Karpas-422 (cell line): ENCODE results near the gene STH. TPM values are rescaled to one million over a fixed set of nuclear protein-coding genes. Genes with fewer than 3 reads are reported as not detected.

Experiments
- DNase-seq: peaks from one replicate; pipeline ENCODE4 v3.0.0-alpha.2; 2015
- H2AFZ ChIP-seq: fragments of 200-600 bp; sonication (generic); 2 replicates; pipeline ENCODE4 v1.6.1; 2014; ENCODE audit warnings: antibody characterized with exemption, low read length, mixed read lengths
- H3K27ac ChIP-seq: fragments of 200-600 bp; sonication (generic); 2 replicates; pipeline ENCODE4 v1.5.1; 2014; ENCODE audit warnings: mild to moderate bottlenecking, low read length, moderate library complexity
- H3K27me3 ChIP-seq: fragments of 200-600 bp; sonication (generic); 2 replicates; pipeline ENCODE4 v1.6.1; 2014; ENCODE audit warnings: low read length, mixed read lengths
- H3K36me3 ChIP-seq: fragments of 200-600 bp; sonication (generic); 2 replicates; pipeline ENCODE4 v1.6.1; 2014; ENCODE audit warnings: low read length, mixed read lengths; ENCODE audit not compliant: insufficient read depth
- H3K4me1 ChIP-seq: fragments of 200-600 bp; sonication (generic); 2 replicates; pipeline ENCODE4 v1.6.1; 2014; ENCODE audit warnings: mild to moderate bottlenecking, low read length, mixed read lengths
- H3K4me2 ChIP-seq: fragments of 200-600 bp; sonication (generic); 2 replicates; pipeline ENCODE4 v1.6.1; 2014; ENCODE audit warnings: low read length, low read depth, mild to moderate bottlenecking; ENCODE audit not compliant: poor library complexity, severe bottlenecking
- H3K4me3 ChIP-seq: fragments of 200-600 bp; sonication (generic); 2 replicates; pipeline ENCODE4 v1.5.1; 2014; ENCODE audit warnings: mild to moderate bottlenecking, antibody characterized with exemption, low read length, mixed read lengths
- H3K79me2 ChIP-seq: fragments of 200-600 bp; sonication (generic); 2 replicates; pipeline ENCODE4 v1.6.1; 2014; ENCODE audit warnings: mild to moderate bottlenecking, low read length, mixed read lengths
- H3K9ac ChIP-seq: fragments of 200-600 bp; sonication (generic); 2 replicates; pipeline ENCODE4 v1.6.0; 2014; ENCODE audit warnings: low read length
- H3K9me2 ChIP-seq: fragments of 200-600 bp; sonication (generic), shearing (Covaris generic); replicated peaks from 2 replicates; pipeline ENCODE4 v1.6.0; 2014; ENCODE audit warnings: mild to moderate bottlenecking, low read length, moderate library complexity; ENCODE audit not compliant: insufficient read depth
- H3K9me3 ChIP-seq: fragments of 300-700, 200-600 bp; sonication (generic); 2 replicates; pipeline ENCODE4 v1.6.1; 2014; ENCODE audit warnings: low read length, mixed read lengths
- H4K20me1 ChIP-seq: fragments of 200-600 bp; sonication (generic); 2 replicates; pipeline ENCODE4 v1.6.1; 2014; ENCODE audit warnings: mild to moderate bottlenecking, antibody characterized with exemption, low read length, low read depth; ENCODE audit not compliant: insufficient read depth
- total RNA-seq: library from RNA; depleted of rRNA; stranded (reverse); fragments of >200 nt; shearing (Covaris generic); gene quantifications from 2 replicates; pipeline ENCODE4 v1.2.3, GENCODE V29; 2014; ENCODE audit warnings: low replicate concordance; rRNA removed

STH gene, protein sequence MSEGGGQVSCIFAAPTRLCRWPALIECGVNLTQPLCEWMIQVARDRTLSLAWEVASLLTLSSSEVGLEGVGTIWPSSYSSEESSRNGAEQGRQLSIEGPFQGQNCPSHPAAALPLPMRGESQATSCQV
- not detected in 2 replicates for total RNA-seq

GRCh38 chr17:45998987-45999899 lies at the start of gene STH:
Gene STH, plus strand, starts transcription at chr17:45999250. Its CDS starts 30 bp downstream, at chr17:45999280.
- Histone ChIP-seq H3K9me3 (no peaks in the 10 kb centered on the region), H3K36me3 (no peaks in the 10 kb centered on the region), H3K9me2 (no peaks in the 10 kb centered on the region), H3K9ac (no peak within 1 kb of the TSS), H3K27ac (no peak within 1 kb of the TSS), H4K20me1 (no peaks in the 10 kb centered on the region), H3K4me2 (no peak within 1 kb of the TSS), H3K79me2 (no peaks in the 10 kb centered on the region), H3K4me1 (peaks cover 12% of the 10 kb centered on the region), H2AFZ (no peak within 1 kb of the TSS), H3K27me3 (no peaks in the 10 kb centered on the region), H3K4me3 (no peak within 1 kb of the TSS)
- no peak for DNase-seq

- H3K27ac ChIP-seq, result no peak overlapping the region
- peaks cover 9% of the 10 kb centered on the region for H3K4me1 ChIP-seq
- H3K4me3 ChIP-seq, result no peak overlapping the region
- H3K79me2 ChIP-seq, result no peaks in the 10 kb centered on the region
- H3K4me2 ChIP-seq, result no peak overlapping the region
- H3K9ac ChIP-seq, result no peak overlapping the region
- 0 out of 2 replicates have a peak, but pooled peaks cover 3% of the 10 kb centered on the region for H3K27me3 ChIP-seq
- H3K9me2 ChIP-seq, result no peaks in the 10 kb centered on the region
- no peak overlapping the region for H2AFZ ChIP-seq
- no peak for DNase-seq
- H3K9me3 ChIP-seq, result no peaks in the 10 kb centered on the region
- H4K20me1 ChIP-seq, result no peaks in the 10 kb centered on the region
- no peaks in the 10 kb centered on the region for H3K36me3 ChIP-seq
Observed at GRCh38 chr17:45949755-45950320, 49.2 kb upstream of the STH start.

DNA sequence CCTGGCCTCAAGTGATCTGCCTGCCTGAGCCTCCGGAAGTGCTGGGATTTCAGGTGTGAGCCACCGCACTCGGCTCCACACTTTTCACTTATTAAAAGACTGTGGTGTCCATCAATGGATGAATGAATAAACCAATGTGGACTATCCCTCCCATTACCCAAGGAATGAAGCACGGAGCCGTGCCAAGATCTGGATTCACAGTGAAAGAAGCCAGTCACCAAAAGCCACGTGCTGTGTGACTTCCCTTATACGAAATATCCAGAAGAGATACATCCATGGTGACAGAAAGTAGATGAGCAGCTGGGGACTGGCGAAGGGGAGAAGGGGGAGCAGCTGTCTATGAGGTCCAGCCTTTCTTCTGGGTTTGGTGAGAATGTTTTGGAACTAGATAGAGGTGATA lies 48.2 kb upstream of the STH start:
- H3K9ac ChIP-seq, result no peak overlapping the region
- no peaks in the 10 kb centered on the region for H3K9me3 ChIP-seq
- H4K20me1 ChIP-seq, result no peaks in the 10 kb centered on the region
- H3K4me2 ChIP-seq, result no peak overlapping the region
- 0 out of 2 replicates have a peak, but pooled peaks cover 3% of the 10 kb centered on the region for H3K27me3 ChIP-seq
- H3K27ac ChIP-seq, result no peak overlapping the region
- no peak overlapping the region for H2AFZ ChIP-seq
- DNase-seq, result no peak
- H3K4me3 ChIP-seq, result no peak overlapping the region
- H3K4me1 ChIP-seq, result peaks cover 9% of the 10 kb centered on the region
- no peaks in the 10 kb centered on the region for H3K79me2 ChIP-seq
- H3K36me3 ChIP-seq, result no peaks in the 10 kb centered on the region
- no peaks in the 10 kb centered on the region for H3K9me2 ChIP-seq

GRCh38 chr17:45951403-45951802 lies 47.6 kb upstream of the STH start:
- no peak overlapping the region for H3K9ac ChIP-seq
- no peaks in the 10 kb centered on the region for H4K20me1 ChIP-seq
- H3K27me3 ChIP-seq, result 0 out of 2 replicates have a peak, but pooled peaks cover 3% of the 10 kb centered on the region
- DNase-seq, result no peak
- H3K27ac ChIP-seq, result no peak overlapping the region
- no peak overlapping the region for H3K4me2 ChIP-seq
- no peak overlapping the region for H2AFZ ChIP-seq
- H3K9me2 ChIP-seq, result no peaks in the 10 kb centered on the region
- H3K36me3 ChIP-seq, result no peaks in the 10 kb centered on the region
- H3K4me1 ChIP-seq, result peaks cover 9% of the 10 kb centered on the region
- no peak overlapping the region for H3K4me3 ChIP-seq
- H3K79me2 ChIP-seq, result no peaks in the 10 kb centered on the region
- H3K9me3 ChIP-seq, result no peaks in the 10 kb centered on the region

GRCh38 chr17:45951941-45952340 lies 47.1 kb upstream of the STH start:
- Histone ChIP-seq H3K4me2 (no peak overlapping the region), H3K79me2 (no peaks in the 10 kb centered on the region), H2AFZ (no peak overlapping the region), H3K9ac (no peak overlapping the region), H3K9me2 (no peaks in the 10 kb centered on the region), H3K27ac (no peak overlapping the region), H3K36me3 (no peaks in the 10 kb centered on the region), H3K9me3 (no peaks in the 10 kb centered on the region), H3K4me3 (no peak overlapping the region), H4K20me1 (no peaks in the 10 kb centered on the region), H3K27me3 (0 out of 2 replicates have a peak, but pooled peaks cover 3% of the 10 kb centered on the region), H3K4me1 (peaks cover 9% of the 10 kb centered on the region)
- DNase-seq, result no peak

- DNase-seq, result no peak
- no peak overlapping the region for H2AFZ ChIP-seq
- no peak overlapping the region for H3K4me3 ChIP-seq
- H3K27me3 ChIP-seq, result 0 out of 2 replicates have a peak, but pooled peaks cover 3% of the 10 kb centered on the region
- H3K9me2 ChIP-seq, result no peaks in the 10 kb centered on the region
- no peak overlapping the region for H3K4me2 ChIP-seq
- H3K9ac ChIP-seq, result no peak overlapping the region
- no peaks in the 10 kb centered on the region for H3K9me3 ChIP-seq
- H3K79me2 ChIP-seq, result no peaks in the 10 kb centered on the region
- peaks cover 9% of the 10 kb centered on the region for H3K4me1 ChIP-seq
- no peak overlapping the region for H3K27ac ChIP-seq
- no peaks in the 10 kb centered on the region for H3K36me3 ChIP-seq
- H4K20me1 ChIP-seq, result no peaks in the 10 kb centered on the region
Observed at GRCh38 chr17:45952814-45953320, 46.2 kb upstream of the STH start.

DNA sequence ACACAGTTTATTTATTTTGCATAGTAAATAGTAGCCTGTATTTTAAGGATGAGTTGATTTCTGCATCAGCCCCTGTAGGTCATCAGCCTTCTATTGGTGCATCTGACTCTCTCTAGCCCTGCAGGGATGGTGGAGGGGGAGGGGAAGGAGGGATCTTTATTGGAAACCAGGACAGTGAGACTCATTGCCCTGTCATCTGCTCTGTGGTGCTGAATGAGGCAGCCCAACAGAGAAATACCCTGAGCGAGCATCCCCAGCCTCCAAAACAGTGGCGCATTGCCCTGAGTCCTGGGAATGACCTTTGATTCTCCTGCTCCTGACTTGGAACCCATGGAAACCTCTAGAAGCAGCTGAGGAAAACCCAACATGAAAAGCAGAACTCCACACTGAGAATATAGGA lies 45.5 kb upstream of the STH start:
- DNase-seq, result no peak
- peaks cover 8% of the 10 kb centered on the region for H3K4me1 ChIP-seq
- H3K79me2 ChIP-seq, result no peaks in the 10 kb centered on the region
- no peak overlapping the region for H3K4me3 ChIP-seq
- no peak overlapping the region for H3K27ac ChIP-seq
- H3K4me2 ChIP-seq, result no peak overlapping the region
- no peaks in the 10 kb centered on the region for H3K9me2 ChIP-seq
- no peaks in the 10 kb centered on the region for H4K20me1 ChIP-seq
- no peak overlapping the region for H3K9ac ChIP-seq
- no peak overlapping the region for H2AFZ ChIP-seq
- 0 out of 2 replicates have a peak, but pooled peaks cover 3% of the 10 kb centered on the region for H3K27me3 ChIP-seq
- H3K9me3 ChIP-seq, result no peaks in the 10 kb centered on the region
- H3K36me3 ChIP-seq, result no peaks in the 10 kb centered on the region

DNA sequence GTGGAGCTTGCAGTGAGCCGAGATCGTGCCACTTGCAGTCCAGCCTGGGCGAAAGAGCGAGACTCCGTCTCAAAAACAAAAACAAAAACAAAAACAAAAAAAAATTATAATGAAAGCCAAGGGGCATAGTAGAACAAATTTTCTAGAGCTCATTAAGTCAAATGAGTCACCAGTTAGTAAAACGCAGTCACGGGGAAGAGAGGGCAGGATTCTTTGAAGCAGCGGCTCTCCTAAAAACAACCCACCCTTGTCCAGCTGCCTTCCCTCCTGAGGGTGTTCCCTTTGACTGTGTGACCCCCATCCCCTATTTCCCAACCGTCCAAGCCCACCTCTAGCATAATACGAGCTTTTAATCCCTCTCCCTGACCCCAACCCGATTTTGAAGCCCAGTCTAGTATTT lies 44.1 kb upstream of the STH start:
- H3K9ac ChIP-seq, result no peak overlapping the region
- DNase-seq, result no peak
- no peaks in the 10 kb centered on the region for H3K36me3 ChIP-seq
- no peak overlapping the region for H3K4me2 ChIP-seq
- H3K9me3 ChIP-seq, result no peaks in the 10 kb centered on the region
- H3K79me2 ChIP-seq, result no peaks in the 10 kb centered on the region
- no peak overlapping the region for H3K27ac ChIP-seq
- no peak overlapping the region for H2AFZ ChIP-seq
- 0 out of 2 replicates have a peak, but pooled peaks cover 3% of the 10 kb centered on the region for H3K27me3 ChIP-seq
- H3K9me2 ChIP-seq, result no peaks in the 10 kb centered on the region
- H3K4me1 ChIP-seq, result no peaks in the 10 kb centered on the region
- H3K4me3 ChIP-seq, result no peak overlapping the region
- no peaks in the 10 kb centered on the region for H4K20me1 ChIP-seq
